Measurements from ENCODE around the gene SDHA. TPM values are rescaled to one million over a fixed set of nuclear protein-coding genes. Genes with fewer than 3 reads are reported as not detected.

The SDHA gene
- total and polyA plus RNA-seq, 9 of the 15 experiments (the other 6 are each of a cell fraction or from before 2014, with no cell fraction given): 82.9 to 191 (median 130) TPM

DNA sequence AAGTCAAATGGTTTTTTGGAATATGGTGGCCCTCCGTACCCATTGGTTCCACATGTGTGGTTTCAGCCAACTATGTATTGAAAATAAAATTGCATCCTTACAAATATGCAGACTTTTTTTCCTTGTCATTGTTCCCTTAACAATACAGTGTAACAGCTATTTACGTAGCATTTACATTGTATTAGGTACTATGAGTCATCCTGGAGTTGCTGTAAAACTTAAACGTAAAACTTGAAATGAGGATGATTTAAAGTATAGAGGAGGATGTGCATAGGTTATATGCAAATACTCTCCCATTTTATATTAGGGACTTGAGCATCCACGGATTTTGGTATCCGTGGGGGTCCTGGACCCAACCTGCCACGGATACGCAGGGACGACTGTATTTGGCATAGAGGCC is 16.3 kb downstream of the SDHA start:
- WGBS (ENCODE audit: insufficient coverage, low coverage, missing lambda C conversion rate): 98% methylated on average over 8 of the region's 8 CpGs
- no peak overlapping the region for H3K4me2 ChIP-seq (ENCODE audit: insufficient read depth, low read length)
- H3K9me1 ChIP-seq (ENCODE audit: control insufficient read depth, insufficient read depth, low read length): no peaks in the 10 kb centered on the region
- ATAC-seq (no peak), FAIRE-seq (no peak), DNase-seq (ENCODE audit: extremely low read depth in 1 of 4, low spot score in 3 of 4) (no peak)
- no peaks in the 10 kb centered on the region for H3K4me1 ChIP-seq (replicated peaks in 1 of 2; ENCODE audit: control insufficient read depth in 2 of 2, insufficient read depth in 2 of 2, low read length in 2 of 2)
- no peaks in the 10 kb centered on the region for H3K27me3 ChIP-seq (ENCODE audit: control insufficient read depth in 2 of 2, insufficient read depth in 2 of 2, low read length in 2 of 2)
- CTCF ChIA-PET (ENCODE audit: low intra/inter-chr PET ratio): no interaction called here
- no peaks in the 10 kb centered on the region for H3K9me3 ChIP-seq (replicated peaks; ENCODE audit: control insufficient read depth, insufficient read depth, low read depth, low read length)
- in situ Hi-C loops (cut with MboI): no loop called here
- peaks cover 86% of the 10 kb centered on the region for H3K36me3 ChIP-seq (ENCODE audit: control insufficient read depth, insufficient read depth, low read length)
- H3K4me3 ChIP-seq: no peak overlapping the region
- no peaks in the 10 kb centered on the region for H4K20me1 ChIP-seq (replicated peaks; ENCODE audit: control insufficient read depth, insufficient read depth, low read length)
- BruUV-seq (replicated peaks): no TSS peak
- H3K79me2 ChIP-seq (ENCODE audit: control insufficient read depth, insufficient read depth, low read length): no peaks in the 10 kb centered on the region
- intact Hi-C loops (cut with micrococcal nuclease): no loop called here
- no peak overlapping the region for H3K27ac ChIP-seq (ENCODE audit: extremely low read depth, low read depth, low read length)
- H3K9ac ChIP-seq (ENCODE audit: insufficient read depth in 1 of 2, low read depth in 2 of 2, low read length in 2 of 2): no peak overlapping the region
- no peak overlapping the region for H2AFZ ChIP-seq (ENCODE audit: low read depth, low read length)
- POLR2A ChIA-PET: no interaction called here
- TF ChIP-seq MITF (IDR thresholded peaks at IDR 0.05) (no peak), KLF16 (IDR thresholded peaks at IDR 0.05) (no peak), RBM34 (IDR thresholded peaks at IDR 0.05; ENCODE audit: borderline replicate concordance, insufficient read depth, low read length) (no peak), ZHX1 (conservative IDR thresholded peaks at IDR 0.05; ENCODE audit: low read length) (no peak), OTX1 (CRISPR knock-in tag; IDR thresholded peaks at IDR 0.05) (no peak), ZNF133 (CRISPR knock-in tag; IDR thresholded peaks at IDR 0.05) (no peak), RBM25 (IDR thresholded peaks at IDR 0.05; ENCODE audit: low read depth, low read length, severe bottlenecking) (no peak), ZNF384 (IDR thresholded peaks at IDR 0.05; ENCODE audit: low read depth, low read length) (no peak), EHMT2 (IDR thresholded peaks at IDR 0.05) (no peak), JUND (IDR thresholded peaks at IDR 0.05; ENCODE audit: borderline replicate concordance, low read depth, low read length) (no peak), JUND (tag; IDR thresholded peaks at IDR 0.05; ENCODE audit: borderline replicate concordance, low read depth, low read length) (no peak), ZBTB11 (CRISPR knock-in tag; IDR thresholded peaks at IDR 0.05) (no peak)
- TF ChIP-seq, protein P1, sequence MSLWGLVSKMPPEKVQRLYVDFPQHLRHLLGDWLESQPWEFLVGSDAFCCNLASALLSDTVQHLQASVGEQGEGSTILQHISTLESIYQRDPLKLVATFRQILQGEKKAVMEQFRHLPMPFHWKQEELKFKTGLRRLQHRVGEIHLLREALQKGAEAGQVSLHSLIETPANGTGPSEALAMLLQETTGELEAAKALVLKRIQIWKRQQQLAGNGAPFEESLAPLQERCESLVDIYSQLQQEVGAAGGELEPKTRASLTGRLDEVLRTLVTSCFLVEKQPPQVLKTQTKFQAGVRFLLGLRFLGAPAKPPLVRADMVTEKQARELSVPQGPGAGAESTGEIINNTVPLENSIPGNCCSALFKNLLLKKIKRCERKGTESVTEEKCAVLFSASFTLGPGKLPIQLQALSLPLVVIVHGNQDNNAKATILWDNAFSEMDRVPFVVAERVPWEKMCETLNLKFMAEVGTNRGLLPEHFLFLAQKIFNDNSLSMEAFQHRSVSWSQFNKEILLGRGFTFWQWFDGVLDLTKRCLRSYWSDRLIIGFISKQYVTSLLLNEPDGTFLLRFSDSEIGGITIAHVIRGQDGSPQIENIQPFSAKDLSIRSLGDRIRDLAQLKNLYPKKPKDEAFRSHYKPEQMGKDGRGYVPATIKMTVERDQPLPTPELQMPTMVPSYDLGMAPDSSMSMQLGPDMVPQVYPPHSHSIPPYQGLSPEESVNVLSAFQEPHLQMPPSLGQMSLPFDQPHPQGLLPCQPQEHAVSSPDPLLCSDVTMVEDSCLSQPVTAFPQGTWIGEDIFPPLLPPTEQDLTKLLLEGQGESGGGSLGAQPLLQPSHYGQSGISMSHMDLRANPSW (CRISPR knock-in tag; IDR thresholded peaks at IDR 0.05): no peak

Measured in K562 (cell line).